ENCODE data around the gene SLC2A14. TPM values are rescaled to one million over a fixed set of nuclear protein-coding genes. Genes with fewer than 3 reads are reported as not detected.
"Not testable (repeated sequence)": the region's sequence is repeated elsewhere in the genome, so short reads cannot be mapped to it uniquely, and the experiment has no call there.

The SLC2A14 gene
- not detected in 2 replicates for total RNA-seq
- 0.10 TPM for polyA plus RNA-seq (2012)

DNA sequence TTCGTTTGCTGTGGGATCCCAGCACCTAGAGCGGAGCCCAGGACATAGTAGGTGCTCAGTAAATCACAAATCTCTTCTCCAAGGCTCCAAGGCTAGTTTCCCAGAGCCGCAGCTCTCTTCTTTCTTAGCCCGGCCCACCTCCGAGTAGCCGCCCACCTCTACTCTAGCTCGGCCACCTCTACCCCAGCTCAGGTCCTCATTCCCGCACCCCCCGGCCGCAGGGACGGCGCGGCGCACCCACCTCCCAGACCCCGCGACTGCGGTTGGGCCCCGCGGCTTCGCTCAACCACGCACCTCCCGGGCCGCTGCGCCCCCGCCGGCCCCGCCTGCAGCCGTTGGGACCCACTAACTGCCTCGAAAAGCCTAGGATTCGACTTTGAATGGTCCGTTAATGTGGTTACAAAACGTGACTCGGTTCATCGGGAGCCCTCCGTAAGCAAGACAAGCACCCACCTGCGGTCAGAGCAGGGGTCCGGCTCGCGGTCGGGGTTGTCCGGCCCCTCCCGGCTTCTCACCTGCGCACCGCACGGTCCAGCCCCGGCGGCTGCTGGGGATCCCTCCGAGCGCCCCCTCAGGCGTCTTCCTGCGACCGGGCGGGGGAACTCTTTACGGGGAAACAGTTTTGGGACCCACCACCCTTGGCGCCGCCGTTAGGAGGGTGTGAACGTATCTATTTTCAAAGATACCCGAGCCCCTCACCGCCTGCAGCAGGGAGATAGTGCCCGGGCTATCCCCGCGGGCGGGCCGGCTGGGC, at the start of gene SLC2A14:
Gene SLC2A14 (minus strand): TSS at position 350 of the 754 bp plus-strand sequence. CDS start 3,035 bp downstream, outside the sequence.
- no peak for DNase-seq (ENCODE audit: low read depth)

DNA sequence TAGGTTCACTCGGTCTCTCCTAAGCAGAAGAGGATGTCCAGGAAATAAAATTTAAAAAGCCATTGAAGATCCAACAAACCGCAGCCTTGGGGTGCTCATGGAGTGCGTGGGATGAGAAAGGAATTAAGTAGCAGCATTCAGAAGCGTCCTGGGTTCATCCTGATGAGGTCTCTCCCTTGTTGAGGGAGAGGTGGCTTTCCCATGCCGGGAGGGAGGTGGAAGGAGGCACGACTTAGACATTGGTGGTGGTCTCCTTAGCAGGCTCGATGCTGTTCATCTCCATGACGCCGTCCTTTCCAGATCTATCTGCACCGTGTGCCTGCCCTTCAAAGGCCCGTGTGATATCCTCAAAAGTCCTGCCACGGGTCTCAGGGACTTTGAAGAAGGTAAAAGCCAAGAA, 48.5 kb upstream of the SLC2A14 start:
- DNase-seq (ENCODE audit: low read depth): not testable (repeated sequence)

DNA sequence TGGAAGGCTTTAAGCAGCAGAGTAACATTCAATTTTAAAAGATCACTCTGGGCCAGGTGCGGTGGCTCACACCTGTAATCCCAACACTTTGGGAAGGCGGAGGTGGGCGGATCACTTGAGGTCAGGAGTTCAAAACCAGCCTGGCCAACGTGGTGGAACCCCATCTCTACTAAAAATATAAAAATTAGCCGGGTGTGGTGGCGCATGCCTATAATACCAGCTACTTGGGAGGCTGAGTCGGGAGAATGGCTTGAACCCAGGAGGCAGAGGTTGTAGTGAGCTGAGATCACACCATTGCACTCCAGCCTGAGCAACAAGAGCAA, 45.5 kb upstream of the SLC2A14 start:
- DNase-seq (ENCODE audit: low read depth): not testable (repeated sequence)

DNA sequence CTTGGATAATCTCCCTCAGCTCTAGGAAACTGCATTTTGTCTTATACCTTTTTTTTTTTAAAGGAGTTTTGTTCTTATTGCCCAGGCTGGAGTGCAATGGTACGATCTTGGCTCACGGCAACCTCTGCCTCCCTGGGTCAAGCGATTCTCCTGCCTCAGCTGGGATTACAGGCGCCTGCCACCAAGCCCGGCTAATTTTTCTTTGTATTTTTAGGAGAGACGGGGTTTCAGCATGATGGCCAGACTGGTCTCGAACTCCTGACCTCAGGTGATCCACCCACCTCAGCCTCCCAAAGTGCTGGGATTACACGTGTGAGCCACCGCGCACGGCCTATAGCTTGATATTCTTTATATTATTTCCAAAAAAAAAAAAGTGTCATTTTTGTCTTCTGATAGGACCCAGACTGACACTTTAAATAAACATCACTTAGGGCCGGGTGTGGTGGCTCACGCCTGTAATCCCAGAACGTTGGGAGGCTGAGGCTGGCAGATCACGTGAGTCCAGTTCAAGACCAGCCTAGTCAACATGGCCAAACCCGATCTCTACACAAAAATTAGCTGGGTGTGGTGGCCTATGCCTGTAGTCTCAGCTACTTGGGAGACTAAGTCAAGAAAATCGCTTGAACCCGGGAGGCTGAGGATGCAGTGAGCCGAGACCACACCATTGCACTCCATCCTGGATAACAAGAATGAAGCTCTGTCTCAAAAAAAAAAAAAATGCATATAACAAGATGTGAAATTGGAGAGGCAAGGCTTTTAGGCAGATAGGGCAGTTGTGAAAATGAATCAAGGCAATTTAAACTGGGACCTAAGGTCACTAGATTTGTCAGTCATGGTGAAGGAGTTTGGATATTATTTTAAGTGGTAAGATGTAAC, 44.9 kb upstream of the SLC2A14 start:
- DNase-seq (ENCODE audit: low read depth): no peak

DNA sequence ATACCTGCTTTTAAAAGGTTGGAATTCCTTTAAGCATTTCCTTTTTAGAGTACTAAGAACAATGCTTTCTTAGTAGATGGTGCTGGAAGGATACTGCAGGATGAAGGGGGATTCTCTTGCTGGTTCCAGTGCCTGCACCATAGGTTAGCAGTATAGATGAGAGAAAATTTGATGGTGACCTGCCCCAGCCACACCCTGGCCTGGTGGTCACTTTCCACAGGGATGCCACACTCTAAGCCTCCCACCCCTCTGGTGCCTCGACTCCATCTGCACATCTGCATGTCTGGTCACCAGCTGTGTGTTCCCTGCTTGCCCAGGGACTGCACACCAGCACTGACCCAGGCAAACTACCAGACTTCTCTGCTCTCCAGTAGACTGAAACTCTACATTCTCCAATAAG, 44.2 kb upstream of the SLC2A14 start:
- no peak for DNase-seq (ENCODE audit: low read depth)

DNA sequence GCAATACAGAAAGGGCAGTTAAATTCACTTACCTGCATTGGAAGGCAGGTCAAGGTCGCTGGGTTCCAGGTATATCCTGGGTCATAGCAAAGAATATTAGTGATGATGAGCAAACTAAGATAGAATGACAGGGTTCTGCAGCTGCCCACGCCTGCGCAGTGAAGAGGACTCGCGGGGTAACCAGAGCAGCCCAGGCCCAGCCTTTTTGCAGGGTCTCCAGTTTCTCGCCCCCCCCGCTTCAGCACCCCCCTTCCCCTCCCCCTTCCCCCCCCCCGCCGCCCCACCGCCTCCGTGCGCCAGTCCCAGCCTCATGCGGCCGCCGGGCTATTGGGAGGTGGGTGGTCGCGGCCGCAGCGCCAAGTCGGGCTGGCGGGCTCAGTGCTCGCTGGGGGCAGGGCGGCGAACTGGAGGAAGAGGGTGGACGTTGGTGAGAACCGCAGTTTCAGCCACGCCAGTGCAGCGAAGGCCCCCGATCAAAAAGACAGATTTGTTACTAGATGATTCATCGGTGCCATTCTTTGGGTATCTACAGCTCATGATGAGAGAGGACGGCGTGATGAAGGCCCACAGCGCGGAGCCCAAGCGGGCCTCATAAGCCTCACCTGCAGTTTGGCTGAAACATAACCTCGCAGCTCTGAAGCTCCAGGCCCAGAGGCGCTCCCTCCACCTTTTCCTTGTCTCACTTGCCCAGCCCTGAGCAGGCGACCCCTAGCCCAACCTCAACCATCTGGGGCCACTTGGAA, 43.1 kb upstream of the SLC2A14 start:
- DNase-seq (ENCODE audit: low read depth): no peak

DNA sequence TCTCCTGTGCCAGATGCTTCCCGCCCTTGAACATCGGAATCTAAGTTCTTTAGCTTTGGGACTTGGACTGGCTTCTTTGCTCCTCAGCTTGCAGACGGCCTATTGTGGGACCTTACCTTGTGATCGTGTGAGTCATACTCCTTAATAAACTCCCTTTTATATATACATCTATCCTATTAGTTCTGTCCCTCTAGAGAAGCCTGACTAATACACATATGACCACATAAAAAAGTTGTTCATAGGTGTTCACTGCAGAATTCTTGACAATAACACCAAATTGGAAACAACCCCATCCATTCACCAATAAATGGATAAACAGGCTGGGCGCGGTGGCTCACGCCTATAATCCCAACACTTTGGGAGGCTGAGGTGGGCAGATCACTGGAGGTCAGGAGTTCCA, 37.4 kb upstream of the SLC2A14 start:
- not testable (repeated sequence) for DNase-seq (ENCODE audit: low read depth)

DNA sequence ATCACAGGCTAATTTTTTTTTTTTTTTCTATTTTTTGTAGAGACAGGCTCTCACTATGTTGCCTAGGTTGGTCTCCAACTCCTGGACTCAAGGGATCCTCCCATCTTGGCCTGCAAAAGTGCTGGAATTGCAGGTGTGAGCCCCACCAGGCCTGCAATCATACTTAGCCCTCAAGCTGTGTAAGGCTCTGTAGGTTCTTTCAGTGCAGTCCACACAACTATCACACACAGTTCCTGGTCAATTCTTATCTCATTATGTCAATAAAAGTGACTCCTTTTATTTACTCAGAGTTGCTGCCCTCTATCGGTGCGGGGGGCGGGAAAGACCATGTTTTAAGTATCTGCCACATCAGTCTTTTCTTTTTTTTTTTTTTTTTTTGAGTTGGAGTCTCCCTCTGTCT, 34.3 kb upstream of the SLC2A14 start:
- peak; percentile 53 for DNase-seq (ENCODE audit: low read depth)

DNA sequence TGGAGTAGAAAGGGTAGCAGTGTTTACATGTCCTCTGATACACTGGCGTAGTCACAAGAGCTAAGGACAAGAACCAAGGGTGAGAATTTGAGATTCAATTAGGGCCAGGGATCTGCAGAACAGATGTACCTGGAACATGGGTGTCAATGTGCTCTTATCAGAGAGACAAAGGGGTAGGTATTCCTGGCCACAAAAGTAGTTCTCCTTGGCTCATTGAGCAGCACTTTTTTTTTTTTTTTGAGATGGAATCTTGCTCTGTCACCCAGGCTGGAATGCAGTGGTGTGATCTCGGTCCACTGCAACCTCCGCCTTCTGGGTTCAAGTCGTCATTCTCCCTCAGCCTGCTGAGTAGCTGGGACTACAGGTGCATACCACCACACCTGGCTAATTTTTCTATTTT, 33.6 kb upstream of the SLC2A14 start:
- not testable (repeated sequence) for DNase-seq (ENCODE audit: low read depth)

DNA sequence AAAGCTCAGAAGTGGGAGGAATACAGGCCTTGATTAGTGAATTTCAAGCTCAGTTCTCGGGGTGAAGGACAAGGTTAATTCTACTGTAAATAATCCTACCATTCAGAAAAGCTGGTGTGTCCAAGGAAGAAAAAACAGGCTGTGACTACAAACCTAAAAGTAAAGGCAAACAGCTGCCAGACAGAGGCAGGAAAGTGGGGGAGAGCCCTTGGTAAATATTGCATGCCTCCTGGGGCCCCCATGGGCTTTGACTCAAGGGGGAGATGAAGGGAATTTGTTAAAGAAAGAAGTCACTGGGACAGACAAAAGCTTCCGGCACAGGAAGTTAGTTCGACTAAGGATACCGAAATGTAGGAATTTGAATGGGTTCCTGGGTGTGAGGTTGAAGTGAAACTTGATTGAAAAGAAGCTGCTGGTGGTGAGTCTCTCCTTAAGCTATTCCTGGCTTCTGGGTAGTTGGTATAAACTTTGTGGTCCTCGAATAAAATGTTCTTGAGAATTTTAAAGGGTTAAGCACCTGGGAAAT, 32.9 kb upstream of the SLC2A14 start:
- DNase-seq (ENCODE audit: low read depth): peak; percentile 9

DNA sequence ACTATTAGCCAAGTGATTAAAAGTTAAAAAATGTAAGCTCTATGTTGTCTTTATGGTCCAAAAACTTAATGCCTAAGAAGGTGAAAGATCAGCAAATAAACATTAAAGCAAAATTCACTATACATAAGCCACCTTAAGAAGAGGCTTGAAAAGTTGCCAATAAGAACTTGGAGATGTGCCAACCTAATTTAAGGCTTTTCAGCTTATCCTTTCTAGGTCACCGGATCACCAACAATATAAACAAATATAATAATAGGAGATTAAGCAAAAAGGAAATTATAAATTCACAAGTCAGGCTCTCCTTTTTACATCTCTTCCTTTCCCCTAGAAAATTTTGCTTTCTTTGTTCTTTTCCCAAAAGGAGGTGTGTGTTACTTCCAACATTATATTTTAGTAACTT, 32.4 kb upstream of the SLC2A14 start:
- no peak for DNase-seq (ENCODE audit: low read depth)

DNA sequence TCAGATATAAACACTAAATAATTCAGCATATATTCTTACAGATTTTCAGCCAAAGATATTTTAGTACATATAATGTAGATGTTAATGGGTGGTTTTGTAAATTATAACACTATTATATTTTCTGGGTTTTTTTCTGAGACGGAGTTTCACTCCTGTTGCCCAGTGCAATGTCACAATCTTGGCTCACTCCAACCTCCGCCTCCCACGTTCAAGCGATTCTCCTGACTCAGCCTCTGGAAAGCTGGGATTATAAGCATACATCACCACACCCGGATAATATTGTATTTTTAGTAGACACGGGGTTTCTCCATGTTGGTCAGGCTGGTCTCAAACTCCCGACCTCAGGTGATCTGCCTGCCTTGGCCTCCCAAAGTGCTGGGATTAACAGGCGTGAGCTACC, 29.7 kb upstream of the SLC2A14 start:
- not testable (repeated sequence) for DNase-seq (ENCODE audit: low read depth)

DNA sequence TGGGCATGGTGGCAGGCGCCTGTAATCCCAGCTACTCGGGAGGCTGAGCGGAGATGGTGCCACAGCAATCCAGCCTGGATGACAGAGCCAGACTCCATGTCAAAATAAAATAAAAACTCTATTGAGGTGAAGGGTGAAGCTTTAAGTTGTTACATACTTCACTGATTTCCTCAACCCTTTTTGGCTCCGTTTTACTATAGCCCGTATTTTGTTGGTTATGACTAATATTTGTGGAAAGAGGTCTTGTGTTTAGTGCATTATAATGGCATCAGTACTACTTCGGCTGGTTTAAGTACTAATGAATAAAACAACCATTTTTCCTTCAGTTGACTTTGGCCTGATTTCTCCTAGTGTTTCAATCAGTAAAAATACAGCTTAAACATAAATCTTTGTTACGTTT, 27.0 kb upstream of the SLC2A14 start:
- no peak for DNase-seq (ENCODE audit: low read depth)

DNA sequence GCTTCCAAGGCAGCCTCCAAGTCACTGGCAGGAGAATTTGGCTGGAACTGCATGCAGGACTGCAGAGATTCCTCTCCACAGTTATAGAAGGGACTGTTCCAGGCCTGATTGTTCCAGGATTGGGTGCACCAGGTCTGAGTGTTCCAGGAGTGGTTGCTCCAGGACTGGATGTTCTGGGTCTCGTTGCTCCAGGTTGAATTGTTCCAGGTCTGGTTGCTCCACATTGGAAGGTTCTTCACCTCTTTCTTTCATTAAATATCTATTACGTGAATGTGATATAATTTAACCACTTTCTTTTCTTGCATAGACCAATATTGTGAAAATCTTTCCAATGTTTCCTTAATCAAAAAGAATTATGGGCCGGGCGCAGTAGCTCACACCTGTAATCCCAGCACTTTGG, 24.0 kb upstream of the SLC2A14 start:
- DNase-seq (ENCODE audit: low read depth): not testable (repeated sequence)

DNA sequence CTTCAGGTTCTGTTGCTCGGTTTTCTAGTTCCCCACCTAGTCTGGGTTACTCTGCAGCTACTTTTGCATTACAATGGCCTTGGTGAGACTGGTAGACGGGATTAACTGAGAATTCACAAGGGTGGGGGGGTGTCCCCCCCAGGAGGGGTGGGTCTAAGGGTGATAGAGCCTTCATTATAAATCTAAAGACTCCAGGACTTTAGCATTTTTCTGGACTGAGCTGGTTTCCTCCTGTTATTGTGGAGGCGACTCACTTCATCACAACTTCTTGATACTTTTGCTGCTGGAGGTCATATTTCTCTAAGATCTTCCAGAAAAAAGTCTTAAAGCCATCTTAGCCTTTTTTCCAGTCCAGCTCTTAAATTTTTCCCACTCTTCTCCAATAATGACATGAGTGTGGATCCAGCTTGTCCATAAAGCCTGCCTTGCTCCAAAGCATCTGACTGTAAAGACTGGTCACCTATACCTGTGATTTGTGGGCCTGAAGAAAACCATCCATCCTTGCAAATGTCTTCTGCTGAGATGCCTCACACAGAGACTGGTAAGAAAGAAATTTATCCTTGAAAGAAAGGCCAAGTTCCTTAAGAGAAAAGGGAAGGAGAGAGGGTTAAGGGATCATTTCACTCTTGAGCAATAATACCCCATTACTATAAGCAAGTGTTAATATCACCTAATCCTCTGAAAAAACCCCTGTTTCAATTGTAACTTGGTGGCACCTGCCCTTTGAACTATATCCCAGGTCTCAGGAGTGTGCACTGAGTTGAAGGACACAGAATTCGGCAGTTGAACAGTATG, 19.7 kb upstream of the SLC2A14 start:
- DNase-seq (ENCODE audit: low read depth): no peak

DNA sequence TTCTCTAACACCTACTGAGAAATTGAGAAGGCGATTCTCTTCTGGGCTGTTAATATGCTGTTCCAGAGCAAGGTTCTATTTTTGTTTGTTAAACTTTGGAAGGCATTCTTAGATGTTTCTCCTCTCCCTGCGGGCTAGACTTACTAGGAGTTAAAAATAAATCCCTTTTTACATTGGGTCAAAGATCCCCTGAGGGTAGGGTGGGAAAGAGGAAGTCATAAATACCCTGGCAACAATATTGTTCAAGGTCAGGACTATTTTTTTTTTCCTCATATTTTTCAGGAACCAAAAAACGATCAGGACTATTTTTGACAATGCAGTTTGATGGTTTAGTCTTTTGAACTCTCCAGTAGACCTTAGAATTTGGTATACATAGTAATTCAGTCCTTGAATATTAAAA, 12.0 kb upstream of the SLC2A14 start:
- DNase-seq (ENCODE audit: low read depth): no peak

DNA sequence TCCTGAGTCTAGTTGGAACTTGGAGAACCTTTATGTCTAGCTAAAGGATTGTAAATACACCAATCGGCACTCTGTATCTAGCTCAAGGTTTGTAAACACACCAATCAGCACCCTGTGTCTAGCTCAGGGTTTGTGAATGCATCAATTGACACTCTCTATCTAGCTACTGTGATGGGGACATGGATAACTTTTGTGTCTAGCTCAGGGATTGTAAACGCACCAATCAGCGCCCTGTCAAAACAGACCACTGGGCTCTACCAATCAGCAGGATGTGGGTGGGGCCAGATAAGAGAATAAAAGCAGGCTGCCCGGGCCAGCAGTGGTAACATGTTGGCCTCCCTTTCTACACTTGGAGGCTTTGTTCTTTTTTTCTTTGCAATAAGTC, 9.0 kb upstream of the SLC2A14 start:
- not testable (repeated sequence) for DNase-seq (ENCODE audit: low read depth)

DNA sequence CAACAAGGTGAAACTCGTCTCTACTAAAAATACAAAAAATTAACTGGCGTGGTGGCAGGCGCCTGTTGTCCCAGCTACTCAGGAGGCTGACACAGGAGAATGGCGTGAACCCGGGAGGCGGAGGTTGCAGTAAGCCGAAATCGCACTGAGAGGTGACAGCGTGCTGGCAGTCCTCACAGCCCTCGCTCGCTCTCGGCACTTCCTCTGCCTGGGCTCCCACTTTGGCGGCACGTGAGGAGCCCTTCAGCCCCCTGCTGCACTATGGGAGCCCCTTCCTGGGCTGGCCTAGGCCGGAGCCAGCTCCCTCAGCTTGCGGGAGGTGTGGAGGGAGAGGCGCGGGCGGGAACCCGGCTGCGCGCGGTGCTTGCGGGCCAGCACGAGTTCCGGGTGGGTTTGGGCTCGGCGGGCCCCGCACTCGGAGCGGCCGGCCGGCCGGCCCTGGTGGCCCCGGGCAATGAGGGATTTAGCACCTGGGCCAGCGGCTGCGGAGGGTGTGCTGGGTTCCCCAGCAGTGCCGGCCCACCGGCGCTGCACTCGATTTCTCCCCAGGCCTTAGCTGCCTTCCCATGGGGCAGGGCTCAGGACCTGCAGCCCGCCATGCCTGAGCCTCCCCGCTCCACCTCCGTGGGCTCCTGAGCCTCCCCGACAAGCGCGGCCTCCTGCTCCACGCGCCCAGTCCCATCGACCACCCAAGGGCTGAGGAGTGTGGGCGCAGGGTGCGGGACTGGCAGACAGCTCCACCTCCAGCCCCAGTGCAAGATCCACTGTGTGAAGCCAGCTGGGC, 8.4 kb upstream of the SLC2A14 start:
- not testable (repeated sequence) for DNase-seq (ENCODE audit: low read depth)

DNA sequence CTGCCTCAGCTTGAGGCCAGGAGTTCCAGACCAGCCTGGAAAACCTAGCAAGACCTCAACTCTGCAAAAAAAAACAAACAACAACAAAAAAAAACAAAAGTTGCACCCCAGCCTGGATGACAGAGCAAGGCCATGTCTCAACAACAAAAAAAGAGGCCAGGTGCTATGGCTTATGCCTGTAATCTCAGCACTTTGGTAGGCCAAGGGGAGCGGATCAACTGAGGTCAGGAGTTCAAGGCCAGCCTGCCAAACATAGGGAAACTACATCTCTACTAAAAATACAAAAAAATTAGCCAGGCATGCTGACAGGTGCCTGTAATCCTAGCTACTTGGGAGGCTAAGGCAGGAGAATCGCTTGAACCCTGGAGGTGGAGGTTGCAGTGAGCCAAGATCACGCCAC, 6.5 kb upstream of the SLC2A14 start:
- no peak for DNase-seq (ENCODE audit: low read depth)

DNA sequence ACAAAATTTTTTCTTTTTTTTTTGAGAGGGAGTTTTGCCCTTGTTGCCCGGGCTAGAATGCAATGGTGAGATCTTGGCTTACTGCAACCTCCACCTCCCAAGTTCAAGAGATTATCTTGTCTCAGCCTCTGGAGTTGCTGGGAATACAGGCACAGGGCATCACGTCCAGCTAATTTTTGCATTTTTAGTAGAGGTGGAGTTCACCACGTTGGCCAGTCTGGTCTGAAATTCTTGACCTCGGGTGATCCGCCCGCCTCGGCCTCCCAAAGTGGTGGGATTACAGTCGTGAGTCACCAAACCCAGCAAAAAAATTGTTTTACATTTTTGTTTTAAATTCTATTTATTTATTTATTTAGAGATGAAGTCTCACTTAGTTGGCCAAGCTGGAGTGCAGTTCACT, 4.7 kb upstream of the SLC2A14 start:
- peak; percentile 11 for DNase-seq (ENCODE audit: low read depth)
